Measurements from ENCODE around the gene BCLAF1.

- TF ChIP-seq, protein P1, sequence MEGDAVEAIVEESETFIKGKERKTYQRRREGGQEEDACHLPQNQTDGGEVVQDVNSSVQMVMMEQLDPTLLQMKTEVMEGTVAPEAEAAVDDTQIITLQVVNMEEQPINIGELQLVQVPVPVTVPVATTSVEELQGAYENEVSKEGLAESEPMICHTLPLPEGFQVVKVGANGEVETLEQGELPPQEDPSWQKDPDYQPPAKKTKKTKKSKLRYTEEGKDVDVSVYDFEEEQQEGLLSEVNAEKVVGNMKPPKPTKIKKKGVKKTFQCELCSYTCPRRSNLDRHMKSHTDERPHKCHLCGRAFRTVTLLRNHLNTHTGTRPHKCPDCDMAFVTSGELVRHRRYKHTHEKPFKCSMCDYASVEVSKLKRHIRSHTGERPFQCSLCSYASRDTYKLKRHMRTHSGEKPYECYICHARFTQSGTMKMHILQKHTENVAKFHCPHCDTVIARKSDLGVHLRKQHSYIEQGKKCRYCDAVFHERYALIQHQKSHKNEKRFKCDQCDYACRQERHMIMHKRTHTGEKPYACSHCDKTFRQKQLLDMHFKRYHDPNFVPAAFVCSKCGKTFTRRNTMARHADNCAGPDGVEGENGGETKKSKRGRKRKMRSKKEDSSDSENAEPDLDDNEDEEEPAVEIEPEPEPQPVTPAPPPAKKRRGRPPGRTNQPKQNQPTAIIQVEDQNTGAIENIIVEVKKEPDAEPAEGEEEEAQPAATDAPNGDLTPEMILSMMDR (IDR thresholded peaks at IDR 0.05; ENCODE audit: low read length) = no peak
- TF ChIP-seq EZH2 (optimal IDR thresholded peaks at IDR 0.05; ENCODE audit: low read depth, low read length) (no peak), EZH2phosphoT487 (IDR thresholded peaks at IDR 0.05; ENCODE audit: low read length) (no peak)
Observed at GRCh38 chr6:136216503-136217401, 72.9 kb downstream of the BCLAF1 start.

All from MM.1S (cell line).